A172 (cell line): Measurements from ENCODE around the gene DAO. TPM values are rescaled to one million over a fixed set of nuclear protein-coding genes. Genes with fewer than 3 reads are reported as not detected.
"Not testable (repeated sequence)": the region's sequence is repeated elsewhere in the genome, so short reads cannot be mapped to it uniquely, and the experiment has no call there.

ENCODE experiments used
- DNase-seq: peaks from one replicate; pipeline ENCODE4 v3.0.0-alpha.2; 2015; ENCODE audit warnings: low spot score
- total RNA-seq: library from RNA; depleted of rRNA; stranded (reverse); fragments of >200 nt; shearing (Covaris generic); gene quantifications from 2 replicates; pipeline ENCODE4 v1.2.3, GENCODE V29; 2014; rRNA removed

The DAO gene
- not detected in 2 replicates for total RNA-seq

DNA sequence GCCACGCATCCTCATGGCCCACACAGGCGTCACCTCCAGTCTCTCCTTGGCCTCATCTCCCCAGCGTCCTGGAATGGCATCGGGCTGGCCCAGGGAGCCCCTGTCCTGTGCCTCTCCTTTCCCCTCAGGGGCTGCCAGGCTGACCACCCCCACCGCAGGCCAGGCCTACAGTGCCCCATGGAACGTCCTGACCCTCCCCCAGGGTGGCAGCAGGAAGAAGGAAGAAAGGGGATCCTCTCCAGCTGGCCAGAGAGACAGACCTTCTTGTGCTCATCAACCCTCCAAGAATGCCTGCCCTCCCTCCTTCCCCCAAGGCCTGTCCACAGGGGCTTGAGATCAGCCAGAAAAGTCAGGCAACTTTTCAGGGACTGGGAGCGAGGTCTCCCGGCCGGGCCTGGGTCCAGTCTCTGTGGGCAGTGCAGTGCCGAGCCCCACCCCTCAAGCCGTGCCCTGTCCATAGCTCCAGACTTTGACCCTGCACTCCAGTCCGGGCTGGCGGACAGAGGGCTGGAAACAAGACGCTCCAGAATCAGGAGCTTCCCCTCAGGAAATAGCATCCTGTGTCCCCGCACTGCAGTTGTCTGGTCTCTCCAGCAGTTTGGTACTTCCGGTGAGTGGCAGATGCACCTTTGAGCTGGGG is at the start of gene DAO:
TSS of gene DAO (plus strand) at position 478 of the 640 bp plus-strand sequence. CDS start 4,915 bp downstream, outside the sequence.
- no peak for DNase-seq

DNA sequence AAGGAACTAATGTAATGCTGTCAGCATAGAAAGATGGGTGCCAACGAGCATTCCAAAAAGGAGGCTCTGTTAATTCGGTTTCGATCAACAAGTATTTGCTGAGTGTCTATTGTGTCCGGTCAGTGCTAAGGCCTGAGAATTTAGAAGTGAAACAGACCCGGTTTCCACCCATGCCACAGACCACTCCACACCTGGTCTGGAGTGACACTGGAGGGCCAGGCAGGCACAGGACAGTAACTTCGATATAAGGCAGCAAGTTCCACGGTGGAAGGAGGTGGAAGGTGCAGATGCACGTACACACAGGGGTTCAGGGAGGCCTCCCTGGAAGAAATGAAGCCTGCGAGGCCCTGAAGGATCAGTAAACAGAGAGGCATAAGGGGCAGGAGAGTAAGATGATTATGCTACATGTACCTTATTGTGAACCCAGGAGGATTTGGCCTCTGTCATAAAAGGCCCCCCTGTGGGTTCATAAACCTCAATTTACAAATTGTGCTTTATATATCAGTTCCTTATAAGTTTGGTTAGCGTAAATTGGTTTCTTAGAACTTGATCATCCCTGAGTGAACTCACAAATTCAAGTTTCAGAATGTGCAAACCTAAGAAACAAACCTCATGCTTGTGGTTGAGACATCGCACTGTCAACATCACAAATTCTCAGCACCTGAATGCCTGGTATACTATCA is 48.4 kb upstream of the DAO start:
- no peak for DNase-seq

DNA sequence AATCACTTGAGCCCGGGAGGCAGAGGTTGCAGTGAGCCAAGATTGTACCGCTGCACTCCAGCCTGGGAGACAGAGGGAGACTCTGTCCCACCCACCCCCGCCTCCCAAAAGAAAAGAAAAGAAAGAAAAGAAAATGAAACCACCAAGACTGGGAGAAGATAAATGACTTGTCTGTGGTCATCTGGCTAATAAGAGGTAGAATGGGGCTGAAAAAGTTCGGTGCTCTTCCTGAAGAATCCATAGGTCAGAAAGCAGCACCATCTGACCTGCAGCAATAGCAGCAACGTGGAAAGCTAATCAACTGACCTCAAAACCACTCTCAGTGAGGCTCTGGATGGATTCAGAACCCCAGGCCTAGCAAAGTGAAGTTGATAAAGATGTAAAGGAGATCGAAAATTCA is 47.7 kb upstream of the DAO start:
- DNase-seq: no peak

DNA sequence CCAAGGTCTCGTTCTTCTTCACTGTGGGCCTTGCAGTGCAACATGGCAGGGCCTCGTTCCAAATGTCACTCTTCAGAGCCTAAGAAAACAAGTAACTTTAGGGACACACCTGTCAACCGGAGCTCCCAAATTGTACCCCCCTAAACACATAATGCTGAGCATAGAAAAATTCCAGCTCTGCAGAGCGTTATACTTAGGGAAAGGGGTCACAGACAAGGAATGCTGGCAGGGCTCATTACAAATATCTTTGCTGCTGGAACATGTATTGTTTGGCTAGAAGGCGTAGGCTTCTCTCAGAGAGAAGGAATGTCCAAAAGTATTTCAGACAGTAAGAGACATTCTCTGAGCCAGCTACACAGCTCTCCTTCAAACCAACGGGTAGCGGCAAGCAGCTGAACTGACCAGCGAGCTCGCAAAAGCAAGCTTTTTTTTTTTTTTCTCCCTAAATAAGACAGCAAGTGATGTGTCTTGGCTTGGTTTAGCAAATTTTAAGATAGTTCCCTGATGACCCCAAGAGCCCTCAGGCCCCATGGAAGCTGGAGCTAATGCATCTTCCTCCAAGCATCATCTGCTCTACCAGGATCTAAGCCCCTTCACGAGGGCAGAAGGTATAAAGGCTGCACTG is 47.0 kb upstream of the DAO start:
- peak; percentile 76 for DNase-seq

DNA sequence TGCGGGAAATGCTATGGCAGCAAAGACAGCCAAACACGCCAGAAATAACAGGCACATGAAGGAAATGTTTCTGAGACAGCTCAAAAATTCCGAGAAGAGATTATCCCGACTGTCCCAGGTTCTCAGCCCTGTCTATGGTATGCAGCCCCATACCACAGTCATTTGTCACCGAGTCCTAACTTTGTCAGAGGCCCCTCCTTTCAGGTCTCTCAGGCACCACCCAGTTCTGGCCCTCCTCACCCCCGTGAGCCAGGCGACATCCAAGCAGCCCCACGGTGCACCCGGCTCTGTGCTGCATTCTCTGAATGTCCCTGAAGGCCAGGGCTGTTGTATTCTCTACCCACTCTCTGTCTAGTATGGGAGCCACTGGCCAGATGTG is 46.5 kb upstream of the DAO start:
- DNase-seq: peak; percentile 95

DNA sequence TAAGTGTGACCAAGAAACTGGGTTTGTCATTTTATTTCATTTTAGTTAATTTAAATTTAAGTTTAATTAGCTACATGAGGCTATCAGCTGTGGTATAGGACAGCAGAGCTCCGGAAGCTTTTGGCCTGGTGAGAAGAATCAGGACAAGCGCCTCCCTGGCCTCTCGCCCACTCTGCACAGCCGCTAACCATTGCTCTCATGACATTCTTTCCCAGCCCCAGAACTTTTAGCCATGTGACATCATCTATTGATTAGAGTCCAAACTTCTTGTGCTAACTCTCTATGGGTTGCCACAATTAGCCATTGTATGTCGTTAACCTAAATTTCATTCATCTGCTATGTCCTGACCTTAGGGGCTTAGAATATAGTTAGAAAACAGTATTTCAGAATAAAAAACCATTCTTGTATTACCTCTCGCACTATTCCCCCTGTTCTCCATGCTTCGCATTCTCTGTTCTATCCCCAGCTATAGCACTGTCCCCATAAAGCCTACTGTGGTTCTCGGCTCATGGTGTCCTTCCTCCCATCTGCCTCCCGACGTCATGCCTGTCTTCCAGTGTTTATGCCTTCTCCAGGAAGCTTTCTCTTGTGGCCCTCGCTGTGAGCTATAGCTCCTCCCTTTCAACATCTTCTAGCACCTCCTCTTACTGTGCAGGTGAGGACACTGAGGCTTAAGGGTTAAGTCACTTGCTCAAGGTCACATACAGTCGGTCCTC is 46.0 kb upstream of the DAO start:
- peak; percentile 31 for DNase-seq

DNA sequence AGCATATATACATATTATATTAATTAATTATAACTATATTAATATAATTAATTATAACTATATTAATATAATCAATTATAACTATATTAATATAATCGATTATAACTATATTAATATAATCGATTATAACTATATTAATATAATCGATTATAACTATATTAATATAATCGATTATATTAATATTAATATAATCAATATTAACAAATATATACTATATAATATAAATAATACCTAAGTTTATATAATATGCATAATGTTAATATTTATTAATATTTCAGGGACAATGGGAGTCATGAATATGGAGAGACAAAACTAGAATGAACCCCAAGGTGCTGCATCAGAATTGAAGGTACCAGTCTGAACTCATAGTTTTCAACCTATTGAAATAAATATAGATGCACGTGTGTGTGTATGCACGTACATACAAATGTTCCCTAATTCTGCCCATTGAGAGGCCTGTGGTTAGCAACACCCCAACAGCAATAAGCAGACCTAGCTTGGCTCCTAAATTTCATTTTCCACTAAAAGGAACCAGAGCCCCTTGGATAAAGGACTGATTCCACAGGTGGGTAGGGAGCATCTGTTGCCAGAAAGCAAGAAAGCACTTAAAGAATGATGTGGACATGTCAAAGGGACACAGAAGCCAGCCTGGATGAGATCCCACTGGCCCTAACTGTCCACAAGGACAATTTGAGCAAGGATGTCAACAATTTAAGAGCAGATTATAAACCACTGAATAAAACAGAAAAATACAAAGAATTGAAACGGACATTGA is 43.8 kb upstream of the DAO start:
- DNase-seq: no peak

DNA sequence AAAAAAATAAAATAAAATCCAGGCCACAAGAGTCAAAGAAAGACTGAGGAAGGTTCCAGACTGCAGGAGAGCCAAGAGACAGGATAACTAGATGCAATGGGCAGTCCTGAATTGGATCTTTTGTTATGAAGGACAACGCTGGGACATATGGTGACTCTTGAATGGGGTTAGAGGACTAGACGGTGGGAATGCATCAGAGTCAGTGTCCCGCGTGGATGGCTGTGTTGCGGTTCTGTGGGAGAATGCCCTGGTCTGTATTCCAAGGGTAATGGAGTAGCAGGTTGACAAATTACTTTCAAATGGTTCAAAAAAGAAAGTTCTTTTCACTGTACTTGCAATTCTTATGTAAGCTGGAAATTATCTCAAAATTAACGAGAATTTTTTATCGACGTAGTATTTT is 42.7 kb upstream of the DAO start:
- no peak for DNase-seq

DNA sequence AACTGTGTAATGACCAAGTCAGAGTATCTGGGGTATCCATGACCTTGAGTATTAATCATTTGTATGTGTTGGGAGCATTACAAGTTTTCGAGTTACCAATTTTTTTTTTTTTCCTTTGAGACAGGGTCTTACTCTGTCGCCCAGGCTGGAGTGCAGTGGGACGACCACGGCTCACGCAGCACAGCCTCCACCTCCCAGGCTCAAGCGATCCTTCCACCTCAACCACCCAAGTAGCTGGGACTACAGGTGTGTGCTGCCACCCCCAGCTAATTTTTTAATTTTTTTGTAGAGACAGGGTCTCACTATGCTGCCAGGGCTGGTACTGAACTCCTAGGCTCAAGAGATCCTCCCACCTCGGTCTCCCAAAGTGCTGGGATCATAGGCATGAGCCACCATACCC is 42.2 kb upstream of the DAO start:
- DNase-seq: no peak

DNA sequence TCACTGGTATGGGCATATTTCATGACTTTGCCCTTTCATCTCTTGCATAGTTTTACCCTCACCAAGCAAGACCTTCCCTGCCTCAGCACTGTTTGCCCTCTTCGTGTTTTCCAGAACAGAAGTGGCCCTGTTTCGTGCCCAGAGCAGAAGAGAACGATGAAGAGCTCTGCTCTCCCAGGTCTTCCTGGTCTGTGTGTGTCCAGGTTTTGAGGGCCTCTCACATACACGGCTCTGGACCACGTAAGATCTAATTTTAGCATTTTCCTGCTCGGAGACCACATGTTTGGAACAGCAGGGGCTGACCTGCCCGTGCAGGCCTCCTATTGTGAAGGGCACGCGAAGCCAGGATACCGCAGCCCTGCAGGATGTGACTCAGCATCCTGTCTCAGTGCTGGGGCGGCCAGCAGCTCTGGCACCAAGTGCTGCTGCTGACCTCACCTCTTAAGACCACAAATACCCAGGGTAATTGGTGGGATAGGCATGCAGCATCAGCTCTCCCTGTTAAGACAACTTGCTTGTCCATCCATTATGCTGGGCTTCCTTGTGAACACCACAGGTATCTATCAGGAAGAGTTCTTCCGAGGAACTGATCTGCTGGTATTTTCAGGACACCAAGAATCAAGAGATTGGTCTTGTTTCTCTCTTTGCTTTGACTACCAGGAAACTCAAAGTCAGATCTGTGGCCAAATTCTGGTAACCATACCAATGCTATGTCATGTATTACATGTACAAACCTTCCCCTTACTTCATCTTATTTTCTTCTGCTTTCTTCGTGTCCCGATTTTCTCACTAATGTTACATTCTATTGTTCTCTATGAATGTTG is 41.5 kb upstream of the DAO start:
- peak; percentile 98 for DNase-seq

DNA sequence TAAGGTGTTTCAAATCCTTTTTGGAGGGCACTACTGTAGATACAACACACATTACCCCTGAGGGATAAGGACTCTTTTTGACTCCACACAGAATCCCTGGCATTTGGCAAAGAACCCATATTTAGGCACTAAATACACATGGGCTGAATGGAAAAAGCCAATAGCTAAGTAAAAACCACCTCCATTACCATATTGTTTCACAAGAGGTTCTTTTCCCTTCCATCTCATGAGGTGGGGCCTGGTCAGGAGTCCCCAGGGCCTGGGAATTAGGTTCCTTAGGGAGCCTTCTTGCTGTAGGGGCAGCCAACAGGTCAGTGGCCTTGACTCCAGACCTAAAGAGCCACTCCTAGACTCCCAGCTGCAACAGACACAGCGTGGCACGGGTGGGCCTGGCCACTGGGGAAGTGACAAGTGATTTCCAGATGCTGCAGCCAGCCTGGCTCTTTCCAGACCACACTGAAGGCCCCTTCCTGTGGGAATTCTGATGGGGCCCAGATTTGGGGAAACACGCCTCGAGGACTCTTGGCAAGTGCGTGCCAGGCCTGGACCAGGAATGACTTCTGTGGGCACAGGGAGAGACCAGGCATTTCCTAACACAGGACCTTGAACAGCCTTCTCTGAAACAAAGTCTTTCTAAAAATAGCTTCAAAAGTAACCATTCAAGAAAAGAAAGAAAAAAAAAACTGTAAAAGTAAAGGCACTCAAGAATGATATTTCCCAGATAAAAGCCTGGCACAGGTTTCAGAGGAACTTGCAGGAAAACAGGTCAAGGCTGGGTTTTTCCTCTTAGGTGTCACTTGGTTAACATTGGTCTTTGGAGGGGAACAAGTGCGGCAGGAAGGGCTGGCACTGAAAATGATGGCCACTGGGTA is 40.6 kb upstream of the DAO start:
- peak; percentile 54 for DNase-seq

DNA sequence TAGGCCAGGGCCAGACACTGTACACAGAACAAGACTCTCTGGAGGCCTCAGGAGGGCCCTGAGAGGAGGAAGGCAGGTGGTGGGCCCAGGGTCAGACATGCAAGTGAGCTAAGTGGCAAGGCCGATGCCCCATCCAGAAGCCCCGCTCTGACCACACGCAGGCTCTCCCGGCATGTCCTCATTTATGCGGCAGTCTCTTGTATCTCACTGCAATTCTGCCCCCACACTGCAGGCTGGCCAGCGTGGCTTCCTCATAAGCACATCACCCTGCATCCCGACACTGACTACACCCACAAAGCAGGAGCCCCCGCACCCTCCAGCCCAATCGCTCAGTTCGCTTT is 40.0 kb upstream of the DAO start:
- DNase-seq: no peak

DNA sequence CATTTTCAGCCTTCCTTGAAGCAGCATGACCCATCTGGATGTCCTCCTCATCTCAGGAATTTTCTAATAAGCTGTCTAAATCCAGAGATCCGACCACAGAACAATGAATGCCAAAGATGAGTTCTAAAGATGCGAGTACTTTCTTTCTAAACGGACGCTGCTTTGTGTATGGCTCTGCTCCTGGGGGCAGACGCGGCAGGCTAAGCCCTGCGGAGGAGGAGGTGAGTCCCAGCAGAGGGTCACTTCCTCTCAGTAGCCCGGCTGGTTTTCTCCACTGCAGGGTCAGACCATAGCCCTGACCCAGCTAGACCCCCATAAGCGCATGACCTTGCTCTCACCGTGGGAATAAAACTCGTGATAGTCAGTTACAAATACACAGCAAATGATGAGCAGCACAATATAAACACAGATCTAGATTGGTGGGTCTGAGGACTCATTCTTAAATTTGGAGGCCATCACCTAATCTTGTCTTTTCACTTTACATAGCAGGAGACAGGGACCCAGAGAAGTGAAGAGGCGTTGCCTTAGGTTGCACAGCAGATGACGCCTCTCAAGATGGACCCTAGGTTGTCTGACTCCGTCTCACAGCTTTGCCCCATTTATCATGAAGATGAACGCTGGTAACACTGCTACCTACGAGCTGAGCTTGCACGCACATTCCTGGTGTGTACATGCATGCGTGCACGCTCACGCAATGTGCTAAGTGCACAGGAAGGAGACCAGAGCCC is 39.1 kb upstream of the DAO start:
- no peak for DNase-seq

DNA sequence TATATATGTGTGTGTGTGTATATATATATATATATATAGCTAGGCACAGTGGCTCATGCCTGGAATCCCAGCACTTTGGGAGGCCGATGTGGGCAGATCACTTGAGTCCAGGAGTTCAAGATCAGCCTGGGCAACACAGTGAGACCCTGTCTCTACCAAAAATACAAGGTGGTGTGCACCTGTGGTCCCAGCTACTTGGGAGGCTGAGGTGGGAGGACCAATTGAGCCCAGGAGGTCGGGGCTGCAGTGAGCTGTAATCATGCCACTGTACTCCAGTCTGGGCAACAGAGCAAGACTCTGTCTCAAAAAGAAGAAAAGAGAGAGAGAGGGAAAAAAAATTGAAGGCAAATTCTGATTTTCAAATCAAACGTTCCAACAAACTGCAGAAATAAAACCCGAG is 38.1 kb upstream of the DAO start:
- not testable (repeated sequence) for DNase-seq

DNA sequence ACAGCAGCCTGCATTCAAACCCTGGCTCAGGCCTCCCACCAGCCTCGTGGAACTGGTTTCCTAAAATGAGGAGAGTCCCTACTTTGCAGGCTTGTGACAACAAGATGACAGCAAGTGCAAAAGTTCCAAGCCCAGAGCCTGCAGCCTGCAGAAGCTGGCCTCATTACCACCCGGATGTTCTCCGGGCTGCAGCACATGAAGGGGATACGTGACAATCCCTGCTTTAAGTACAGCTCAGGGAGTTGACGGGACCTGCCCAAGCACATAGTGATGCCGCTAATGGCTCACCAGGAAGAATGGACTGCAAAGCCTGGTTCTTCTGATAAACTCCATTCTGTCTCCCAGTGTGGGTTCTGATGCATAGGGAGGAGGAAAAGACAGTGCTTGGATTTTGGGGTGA is 37.5 kb upstream of the DAO start:
- no peak for DNase-seq

DNA sequence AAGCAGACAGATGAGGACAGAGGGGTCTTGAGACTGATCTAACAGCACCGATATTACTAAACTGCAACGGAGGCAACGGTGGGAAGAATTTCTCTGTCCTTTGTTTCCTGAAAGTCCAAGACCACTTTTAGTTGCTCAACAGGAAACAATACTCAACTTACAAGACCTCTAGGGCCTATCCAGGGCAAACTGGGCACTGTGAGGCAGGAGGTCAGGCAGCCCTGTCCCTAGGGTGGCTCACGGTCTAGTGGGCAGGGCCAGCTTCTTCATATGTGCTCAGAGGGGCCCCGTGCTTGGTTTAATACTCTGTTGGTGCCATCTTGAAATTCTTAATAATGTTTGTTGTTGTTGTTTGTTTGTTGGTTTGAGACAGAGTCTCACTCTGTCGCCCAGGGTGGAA is 36.7 kb upstream of the DAO start:
- no peak for DNase-seq

DNA sequence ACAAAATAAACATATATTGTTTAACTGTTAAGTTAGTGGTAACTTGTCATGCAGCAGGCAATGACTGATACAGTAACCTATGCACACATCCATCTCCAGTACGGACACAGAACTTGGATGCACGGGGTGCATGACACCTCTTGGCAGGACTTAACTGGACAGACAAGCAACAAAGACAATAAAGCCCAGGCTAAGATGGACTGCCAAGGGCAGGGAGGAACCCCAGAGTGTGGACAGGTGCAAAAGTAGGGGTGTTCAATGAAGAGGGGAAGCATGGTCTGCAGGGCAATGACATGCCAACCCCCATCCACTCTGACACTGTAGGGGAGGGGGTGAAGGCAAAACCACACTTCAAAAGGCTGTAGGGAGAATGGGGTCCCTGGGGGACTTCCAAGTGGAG is 34.2 kb upstream of the DAO start:
- no peak for DNase-seq

DNA sequence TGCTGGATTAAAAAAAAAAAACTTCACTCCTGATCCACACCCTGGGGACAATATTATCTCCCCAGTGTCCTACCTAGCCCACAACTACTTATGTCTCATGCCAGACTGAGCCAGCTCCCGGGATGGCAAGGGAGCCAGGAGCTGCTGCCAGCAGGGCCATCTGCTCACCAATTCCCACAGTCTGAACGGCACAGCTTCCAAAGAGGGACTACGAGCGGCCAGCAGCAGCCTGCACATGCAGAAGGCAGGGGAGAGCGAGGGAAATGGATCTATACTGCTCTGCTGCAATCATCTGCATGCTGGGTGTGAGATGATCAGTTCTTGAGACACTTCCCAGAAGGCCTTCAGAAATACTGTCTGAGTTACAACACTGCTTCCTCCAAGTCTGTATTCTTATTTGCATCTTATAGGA is 33.6 kb upstream of the DAO start:
- no peak for DNase-seq

DNA sequence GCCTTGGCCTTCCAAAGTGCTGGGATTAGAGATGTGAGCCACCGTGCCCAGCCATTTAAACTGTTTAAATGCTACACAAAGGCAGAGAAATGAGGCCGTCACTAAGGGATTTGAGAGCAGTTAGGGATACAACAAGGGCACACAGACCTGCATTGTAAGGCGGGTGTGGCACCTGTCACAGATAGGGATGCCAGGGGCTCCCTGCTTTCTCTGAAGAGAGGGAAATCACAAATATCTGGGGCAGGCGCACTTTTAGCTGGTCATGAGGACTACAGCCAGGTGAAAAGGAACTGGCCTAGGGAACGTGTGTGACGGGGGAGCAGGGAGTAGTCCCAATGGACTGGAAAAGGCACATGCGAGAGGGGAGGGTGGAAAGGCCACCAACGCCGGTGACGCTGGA is 32.2 kb upstream of the DAO start:
- no peak for DNase-seq
